Measurements from ENCODE around the gene GNAS-AS1.
"Not testable (repeated sequence)": the region's sequence is repeated elsewhere in the genome, so short reads cannot be mapped to it uniquely, and the experiment has no call there.

Gene GNAS-AS1

GRCh38 chr20:58829531-58829941 is 21.2 kb downstream of the GNAS-AS1 start:
- DNase-seq, result no peak

GRCh38 chr20:58828804-58829203 is 21.9 kb downstream of the GNAS-AS1 start:
- not testable (repeated sequence) for DNase-seq

GRCh38 chr20:58828136-58828535 is 22.6 kb downstream of the GNAS-AS1 start:
- DNase-seq, result no peak

- no peak for DNase-seq
Observed at GRCh38 chr20:58826271-58826670, 24.4 kb downstream of the GNAS-AS1 start.

- DNase-seq, result no peak
Observed at GRCh38 chr20:58825450-58825849, 25.3 kb downstream of the GNAS-AS1 start.

GRCh38 chr20:58824843-58825242 is 25.9 kb downstream of the GNAS-AS1 start:
- DNase-seq, result no peak

- no peak for DNase-seq
Observed at GRCh38 chr20:58822748-58823730, 27.7 kb downstream of the GNAS-AS1 start.

- DNase-seq, result no peak
Observed at GRCh38 chr20:58822149-58822548, 28.6 kb downstream of the GNAS-AS1 start.

- not testable (repeated sequence) for DNase-seq
Observed at GRCh38 chr20:58820515-58820914, 30.2 kb downstream of the GNAS-AS1 start.

- DNase-seq, result no peak
Observed at GRCh38 chr20:58819921-58820320, 30.8 kb downstream of the GNAS-AS1 start.

- DNase-seq, result peak; percentile 75
Observed at GRCh38 chr20:58818586-58819285, 32.0 kb downstream of the GNAS-AS1 start.

GRCh38 chr20:58817748-58818147 is 33.0 kb downstream of the GNAS-AS1 start:
- no peak for DNase-seq

- no peak for DNase-seq
Observed at GRCh38 chr20:58816957-58817651, 33.6 kb downstream of the GNAS-AS1 start.

- no peak for DNase-seq
Observed at GRCh38 chr20:58816051-58816450, 34.7 kb downstream of the GNAS-AS1 start.

GRCh38 chr20:58815448-58815847 is 35.3 kb downstream of the GNAS-AS1 start:
- DNase-seq, result no peak

- DNase-seq, result no peak
Observed at GRCh38 chr20:58813369-58813768, 37.3 kb downstream of the GNAS-AS1 start.

- DNase-seq, result no peak
Observed at GRCh38 chr20:58811334-58811733, 39.4 kb downstream of the GNAS-AS1 start.

GRCh38 chr20:58810879-58811250 is 39.8 kb downstream of the GNAS-AS1 start:
- DNase-seq, result no peak

GRCh38 chr20:58810116-58810878 is 40.4 kb downstream of the GNAS-AS1 start:
- DNase-seq, result no peak

- no peak for DNase-seq
Observed at GRCh38 chr20:58808271-58809046, 42.2 kb downstream of the GNAS-AS1 start.

- no peak for DNase-seq
Observed at GRCh38 chr20:58807801-58808200, 42.9 kb downstream of the GNAS-AS1 start.

GRCh38 chr20:58803533-58803932 is 47.2 kb downstream of the GNAS-AS1 start:
- DNase-seq, result no peak

All from activated effector memory CD4-positive, alpha-beta T cell treated with anti-CD3 and anti-CD28 coated beads, Interleukin-2, amount 50 U/mL, for 16 hours (primary cell).